HG03045 (cell line): ENCODE measurements around the gene RAB8B.
"Not testable (repeated sequence)": the region's sequence is repeated elsewhere in the genome, so short reads cannot be mapped to it uniquely, and the experiment has no call there.

ENCODE experiments used
- ATAC-seq: cut with Tn5 transposase; IDR thresholded peaks from one replicate; pipeline ENCODE4 v1.9.1; 2021; ENCODE audit warnings: mild to moderate bottlenecking, moderate library complexity; ENCODE audit not compliant: unreplicated experiment

The RAB8B gene

GRCh38 chr15:63233667-63234423 lies 44.4 kb downstream of the RAB8B start:
- ATAC-seq: no peak

DNA sequence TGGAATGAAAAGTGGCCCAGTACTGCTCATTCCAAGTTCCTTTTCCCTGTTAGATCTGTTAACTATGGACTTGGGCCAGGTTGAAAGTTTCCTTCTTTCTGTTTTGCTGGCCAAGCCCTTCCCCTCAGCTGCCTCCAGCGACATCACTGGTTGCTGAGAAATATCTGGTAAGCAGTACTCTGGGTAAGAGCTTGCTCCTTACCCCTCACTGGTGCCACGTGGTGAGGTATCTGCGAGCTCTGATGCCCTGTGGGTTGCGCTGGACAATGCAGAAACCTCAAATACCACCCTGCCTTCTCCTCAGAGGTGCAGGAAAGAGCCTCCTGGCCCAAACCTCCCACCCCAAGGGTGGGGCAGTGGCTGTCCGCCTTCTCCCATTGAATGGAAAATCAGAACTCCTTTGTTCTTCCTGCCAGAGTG lies 45.1 kb downstream of the RAB8B start:
- ATAC-seq: no peak

GRCh38 chr15:63236272-63236671 lies 46.9 kb downstream of the RAB8B start:
- ATAC-seq: no peak

- ATAC-seq: not testable (repeated sequence)
These were observed 47.7 kb downstream of the RAB8B start for GRCh38 chr15:63237086-63237485.

DNA sequence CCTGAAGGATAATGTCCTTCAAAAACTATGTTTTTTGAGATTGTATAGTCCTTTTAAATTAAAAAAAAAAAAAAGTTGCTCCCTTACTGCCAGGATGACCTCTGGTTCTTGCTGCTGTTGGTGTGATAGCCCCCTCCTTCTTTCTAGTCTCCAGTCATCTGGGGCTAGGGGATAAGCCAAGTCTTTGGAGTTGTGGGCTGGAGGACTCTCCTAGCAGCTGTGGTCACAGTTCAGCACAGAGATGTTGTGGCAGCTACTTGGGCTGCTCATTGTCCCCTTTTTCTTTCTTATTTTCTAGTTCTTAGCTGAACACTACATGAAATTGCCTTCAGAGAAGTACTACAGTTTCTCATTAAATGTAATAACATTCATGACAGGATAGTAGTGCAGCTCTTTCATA lies 48.8 kb downstream of the RAB8B start:
- no peak for ATAC-seq

DNA sequence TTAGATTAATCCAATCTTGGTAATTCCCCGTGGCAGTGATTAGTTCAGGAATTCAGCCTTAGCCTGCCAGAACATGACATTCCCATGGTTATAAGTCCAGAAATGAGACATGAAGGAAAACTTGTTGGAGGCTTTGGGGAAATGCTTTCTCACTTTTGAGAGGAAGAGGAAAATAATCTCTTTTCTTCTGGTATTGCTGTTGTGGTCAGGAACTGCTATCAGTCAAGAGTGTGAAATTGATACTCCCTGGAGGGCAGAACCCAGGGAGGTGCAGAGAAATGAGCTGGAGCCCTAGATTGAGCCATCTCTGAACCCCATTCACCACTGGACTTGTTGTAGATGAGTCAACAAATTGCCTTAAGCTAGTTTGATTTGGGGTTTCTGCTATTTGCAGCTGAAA lies 49.4 kb downstream of the RAB8B start:
- no peak for ATAC-seq

DNA sequence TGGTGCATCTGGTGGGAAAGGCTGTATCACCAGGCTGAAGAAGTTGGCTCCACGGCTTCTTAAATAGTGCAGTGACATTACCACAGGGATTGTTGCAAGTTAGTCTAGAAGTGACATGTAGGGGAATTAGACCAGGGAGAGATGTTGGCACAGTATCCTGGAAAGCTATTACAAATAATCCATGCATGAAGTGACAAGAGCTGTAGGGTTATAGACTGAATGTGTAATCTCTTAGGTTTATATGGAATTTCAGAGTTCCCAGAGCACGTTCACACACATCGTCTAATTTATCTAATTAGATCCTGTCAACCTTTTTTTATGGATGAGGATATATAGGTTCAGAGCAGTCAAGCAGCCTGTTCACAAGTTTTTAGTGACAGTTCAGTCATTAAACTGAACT lies 50.7 kb downstream of the RAB8B start:
- no peak for ATAC-seq

- no peak for ATAC-seq
These were observed 51.9 kb downstream of the RAB8B start for GRCh38 chr15:63241316-63241715.

GRCh38 chr15:63243101-63243500 lies 53.7 kb downstream of the RAB8B start:
- no peak for ATAC-seq

- ATAC-seq: no peak
These were observed 54.4 kb downstream of the RAB8B start for GRCh38 chr15:63243776-63244175.

DNA sequence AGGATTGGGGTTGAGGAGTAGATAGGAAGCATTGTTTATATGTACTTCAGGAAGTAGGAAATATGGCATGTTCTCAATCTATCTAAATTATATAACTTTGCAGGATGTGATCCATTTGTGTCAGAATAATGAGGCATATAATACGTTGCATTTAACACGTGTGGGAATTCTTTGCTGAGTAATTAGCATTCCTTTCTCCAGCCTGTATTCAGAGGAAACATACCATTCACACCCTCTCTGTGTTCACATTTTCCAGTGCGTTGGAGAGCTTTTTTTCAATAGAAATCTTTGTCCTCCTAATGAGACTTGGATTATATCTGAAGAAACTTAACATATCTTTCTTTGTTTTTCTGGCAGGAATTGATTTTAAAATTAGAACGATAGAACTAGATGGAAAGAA lies 55.0 kb downstream of the RAB8B start:
- ATAC-seq: no peak

- ATAC-seq: no peak
These were observed 55.7 kb downstream of the RAB8B start for GRCh38 chr15:63244976-63245645.

GRCh38 chr15:63246691-63247469 lies 57.5 kb downstream of the RAB8B start:
- no peak for ATAC-seq

- ATAC-seq: no peak
These were observed 61.0 kb downstream of the RAB8B start for GRCh38 chr15:63250312-63250965.

DNA sequence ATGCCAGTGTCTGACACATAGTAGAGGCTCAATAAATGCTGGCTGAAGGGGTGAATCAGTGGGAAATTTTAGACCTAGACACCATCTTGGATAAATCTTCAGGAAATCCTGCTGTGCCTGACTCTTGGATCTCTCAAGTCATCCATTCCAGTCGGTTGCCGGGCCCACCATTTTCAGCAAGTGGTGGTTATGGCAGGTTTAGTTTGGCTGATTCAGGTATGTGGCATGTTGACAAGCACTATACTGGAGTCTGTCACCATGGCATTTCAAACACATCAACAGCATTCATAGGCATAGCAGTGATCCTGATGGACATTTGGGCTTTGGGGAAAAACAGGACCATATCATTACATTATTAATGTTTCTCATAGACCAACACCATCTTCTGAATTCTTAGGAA lies 62.3 kb downstream of the RAB8B start:
- no peak for ATAC-seq

- no peak for ATAC-seq
These were observed 62.9 kb downstream of the RAB8B start for GRCh38 chr15:63252292-63252691.

DNA sequence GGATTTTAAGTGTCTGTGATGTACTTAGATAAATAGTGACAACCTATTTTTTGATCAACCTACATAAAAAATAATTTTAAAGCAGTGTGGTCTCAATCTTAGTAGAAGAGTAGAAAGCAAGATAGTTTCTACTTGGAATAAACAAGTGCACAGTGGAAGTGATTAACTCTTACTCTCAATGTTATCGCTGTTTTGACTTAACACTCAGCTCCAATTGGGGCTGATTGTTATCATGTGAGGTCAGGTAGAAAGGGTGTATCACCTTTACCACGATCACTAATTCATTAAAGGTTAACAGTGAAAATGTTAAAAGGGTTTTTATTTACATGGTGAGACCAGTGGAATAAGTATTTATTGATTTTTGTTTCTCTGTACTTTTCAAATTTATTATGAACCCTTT lies 65.6 kb downstream of the RAB8B start:
- no peak for ATAC-seq

GRCh38 chr15:63255489-63255990 lies 66.1 kb downstream of the RAB8B start:
- no peak for ATAC-seq

DNA sequence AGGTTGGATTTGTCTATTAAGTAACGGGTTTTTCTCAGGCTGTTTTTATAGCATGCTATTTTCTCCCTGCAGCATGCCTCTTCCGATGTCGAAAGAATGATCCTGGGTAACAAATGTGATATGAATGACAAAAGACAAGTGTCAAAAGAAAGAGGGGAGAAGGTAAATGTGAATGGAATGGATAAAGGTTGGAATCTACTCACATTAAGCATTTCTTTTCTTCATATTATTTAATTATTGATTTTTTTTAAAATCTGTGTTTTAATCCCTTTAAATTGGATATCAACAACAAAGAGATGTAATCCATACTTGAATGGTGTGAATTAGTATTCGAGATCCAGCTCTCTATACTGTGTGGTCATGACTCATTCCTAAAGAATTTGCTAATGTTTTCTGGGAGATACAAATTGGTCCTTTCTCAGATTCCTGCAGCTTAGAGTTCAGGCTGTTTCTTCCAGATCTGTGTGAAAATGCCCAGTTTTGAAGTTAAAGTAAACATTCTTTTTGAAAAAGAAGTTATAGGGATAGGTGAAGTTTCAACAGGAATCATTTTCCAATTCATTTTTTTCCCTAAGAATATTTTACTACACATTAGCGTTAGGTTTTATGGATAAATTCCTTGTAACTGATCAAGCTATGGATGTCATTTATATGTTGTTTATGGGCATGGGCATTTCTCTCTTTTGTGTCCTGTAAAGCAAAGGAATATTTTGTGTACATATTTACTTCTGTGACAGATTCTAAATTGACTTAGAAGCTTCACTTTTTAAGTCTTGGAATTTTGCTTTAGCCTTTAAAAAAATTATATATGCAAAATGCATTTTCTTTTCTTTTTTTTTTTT lies 67.2 kb downstream of the RAB8B start:
- no peak for ATAC-seq

DNA sequence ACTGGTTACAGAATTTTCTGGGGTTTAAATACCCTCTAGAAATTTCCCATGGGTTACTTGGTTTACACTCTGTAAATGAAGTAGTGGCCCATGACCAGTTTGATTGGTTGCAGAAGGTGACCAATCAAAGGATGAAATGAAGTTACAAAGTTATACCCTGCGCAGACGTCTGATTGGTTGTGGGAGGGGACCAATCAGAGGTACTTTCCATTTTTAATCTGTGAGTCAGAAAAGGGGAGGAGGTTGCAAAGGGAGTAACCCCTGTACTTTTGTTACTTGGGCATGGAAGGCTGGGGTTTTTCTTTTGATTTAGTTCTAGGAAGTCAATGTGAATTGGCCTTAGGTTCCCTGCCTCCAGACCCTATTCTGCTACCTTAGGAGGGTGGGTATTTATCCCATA lies 69.3 kb downstream of the RAB8B start:
- no peak for ATAC-seq
